Measurements from ENCODE around the gene PCDH11Y. TPM values are rescaled to one million over a fixed set of nuclear protein-coding genes. Genes with fewer than 3 reads are reported as not detected.
"Not testable (repeated sequence)": the region's sequence is repeated elsewhere in the genome, so short reads cannot be mapped to it uniquely, and the experiment has no call there.

PCDH11Y gene
- total RNA-seq, 1 experiment from 2014 or later = not detected

- H3K4me3 ChIP-seq (ENCODE audit: low read depth, low read length); H3K36me3 ChIP-seq (ENCODE audit: control insufficient read depth, insufficient read depth, low read length); H3K4me1 ChIP-seq; H3K4me1 Mint-ChIP-seq (ENCODE audit: low read depth, unreplicated experiment); DNase-seq; H3K27ac Mint-ChIP-seq (ENCODE audit: unreplicated experiment); CTCF ChIA-PET; H3K27me3 Mint-ChIP-seq (ENCODE audit: insufficient read depth, unreplicated experiment); H3K36me3 Mint-ChIP-seq (ENCODE audit: insufficient read depth, unreplicated experiment); H3K9me3 ChIP-seq; H3K9me3 Mint-ChIP-seq (ENCODE audit: unreplicated experiment); intact Hi-C loops (cut with micrococcal nuclease; ENCODE audit: unreplicated experiment); H3K27me3 ChIP-seq (replicated peaks; ENCODE audit: control insufficient read depth, insufficient read depth, low read length); POLR2A ChIA-PET; BruUV-seq (replicated peaks); H3K4me3 Mint-ChIP-seq (ENCODE audit: unreplicated experiment): not testable (repeated sequence)
Observed at GRCh38 chrY:5182998-5183397, 182.9 kb downstream of the PCDH11Y start.

GRCh38 chrY:5215116-5215515, 215.0 kb downstream of the PCDH11Y start:
- H3K27me3 Mint-ChIP-seq (ENCODE audit: insufficient read depth, unreplicated experiment); H3K4me1 Mint-ChIP-seq (ENCODE audit: low read depth, unreplicated experiment); H3K9me3 Mint-ChIP-seq (ENCODE audit: unreplicated experiment); POLR2A ChIA-PET; H3K36me3 ChIP-seq (ENCODE audit: control insufficient read depth, insufficient read depth, low read length); DNase-seq; H3K4me1 ChIP-seq; H3K9me3 ChIP-seq; H3K27ac Mint-ChIP-seq (ENCODE audit: unreplicated experiment); CTCF ChIA-PET; H3K4me3 ChIP-seq (ENCODE audit: low read depth, low read length); BruUV-seq (replicated peaks); H3K27me3 ChIP-seq (replicated peaks; ENCODE audit: control insufficient read depth, insufficient read depth, low read length); H3K4me3 Mint-ChIP-seq (ENCODE audit: unreplicated experiment); H3K36me3 Mint-ChIP-seq (ENCODE audit: insufficient read depth, unreplicated experiment); intact Hi-C loops (cut with micrococcal nuclease; ENCODE audit: unreplicated experiment): not testable (repeated sequence)

GRCh38 chrY:5324931-5325330, 324.8 kb downstream of the PCDH11Y start:
- DNase-seq; CTCF ChIA-PET; H3K9me3 ChIP-seq; POLR2A ChIA-PET; H3K4me1 ChIP-seq; BruUV-seq (replicated peaks); H3K27me3 Mint-ChIP-seq (ENCODE audit: insufficient read depth, unreplicated experiment); H3K27ac Mint-ChIP-seq (ENCODE audit: unreplicated experiment); H3K4me3 Mint-ChIP-seq (ENCODE audit: unreplicated experiment); intact Hi-C loops (cut with micrococcal nuclease; ENCODE audit: unreplicated experiment); H3K27me3 ChIP-seq (replicated peaks; ENCODE audit: control insufficient read depth, insufficient read depth, low read length); H3K4me1 Mint-ChIP-seq (ENCODE audit: low read depth, unreplicated experiment); H3K4me3 ChIP-seq (ENCODE audit: low read depth, low read length); H3K9me3 Mint-ChIP-seq (ENCODE audit: unreplicated experiment); H3K36me3 ChIP-seq (ENCODE audit: control insufficient read depth, insufficient read depth, low read length); H3K36me3 Mint-ChIP-seq (ENCODE audit: insufficient read depth, unreplicated experiment): not testable (repeated sequence)

GRCh38 chrY:5342220-5342619, 342.1 kb downstream of the PCDH11Y start:
- DNase-seq; BruUV-seq (replicated peaks); H3K9me3 ChIP-seq; H3K4me3 ChIP-seq (ENCODE audit: low read depth, low read length); CTCF ChIA-PET; H3K36me3 ChIP-seq (ENCODE audit: control insufficient read depth, insufficient read depth, low read length); H3K4me1 Mint-ChIP-seq (ENCODE audit: low read depth, unreplicated experiment); H3K9me3 Mint-ChIP-seq (ENCODE audit: unreplicated experiment); H3K27me3 ChIP-seq (replicated peaks; ENCODE audit: control insufficient read depth, insufficient read depth, low read length); POLR2A ChIA-PET; H3K4me3 Mint-ChIP-seq (ENCODE audit: unreplicated experiment); H3K27ac Mint-ChIP-seq (ENCODE audit: unreplicated experiment); H3K4me1 ChIP-seq; H3K36me3 Mint-ChIP-seq (ENCODE audit: insufficient read depth, unreplicated experiment); H3K27me3 Mint-ChIP-seq (ENCODE audit: insufficient read depth, unreplicated experiment); intact Hi-C loops (cut with micrococcal nuclease; ENCODE audit: unreplicated experiment): not testable (repeated sequence)

- H3K27me3 Mint-ChIP-seq (ENCODE audit: insufficient read depth, unreplicated experiment); H3K9me3 Mint-ChIP-seq (ENCODE audit: unreplicated experiment); H3K4me1 ChIP-seq; POLR2A ChIA-PET; H3K4me3 ChIP-seq (ENCODE audit: low read depth, low read length); H3K27ac Mint-ChIP-seq (ENCODE audit: unreplicated experiment); intact Hi-C loops (cut with micrococcal nuclease; ENCODE audit: unreplicated experiment); DNase-seq; H3K4me1 Mint-ChIP-seq (ENCODE audit: low read depth, unreplicated experiment); CTCF ChIA-PET; H3K9me3 ChIP-seq; H3K36me3 Mint-ChIP-seq (ENCODE audit: insufficient read depth, unreplicated experiment); H3K27me3 ChIP-seq (replicated peaks; ENCODE audit: control insufficient read depth, insufficient read depth, low read length); H3K4me3 Mint-ChIP-seq (ENCODE audit: unreplicated experiment); H3K36me3 ChIP-seq (ENCODE audit: control insufficient read depth, insufficient read depth, low read length); BruUV-seq (replicated peaks): not testable (repeated sequence)
Observed at GRCh38 chrY:5543705-5544104, 543.6 kb downstream of the PCDH11Y start.

- H3K27me3 ChIP-seq (replicated peaks; ENCODE audit: control insufficient read depth, insufficient read depth, low read length); H3K27me3 Mint-ChIP-seq (ENCODE audit: insufficient read depth, unreplicated experiment); intact Hi-C loops (cut with micrococcal nuclease; ENCODE audit: unreplicated experiment); CTCF ChIA-PET; H3K27ac Mint-ChIP-seq (ENCODE audit: unreplicated experiment); H3K4me3 Mint-ChIP-seq (ENCODE audit: unreplicated experiment); H3K9me3 ChIP-seq; POLR2A ChIA-PET; H3K36me3 ChIP-seq (ENCODE audit: control insufficient read depth, insufficient read depth, low read length); DNase-seq; H3K4me1 ChIP-seq; BruUV-seq (replicated peaks); H3K4me3 ChIP-seq (ENCODE audit: low read depth, low read length); H3K9me3 Mint-ChIP-seq (ENCODE audit: unreplicated experiment); H3K4me1 Mint-ChIP-seq (ENCODE audit: low read depth, unreplicated experiment); H3K36me3 Mint-ChIP-seq (ENCODE audit: insufficient read depth, unreplicated experiment): not testable (repeated sequence)
Observed at GRCh38 chrY:5638589-5638988, 638.5 kb downstream of the PCDH11Y start.

- H3K36me3 ChIP-seq (ENCODE audit: control insufficient read depth, insufficient read depth, low read length); CTCF ChIA-PET; H3K4me3 Mint-ChIP-seq (ENCODE audit: unreplicated experiment); DNase-seq; H3K27me3 ChIP-seq (replicated peaks; ENCODE audit: control insufficient read depth, insufficient read depth, low read length); H3K4me3 ChIP-seq (ENCODE audit: low read depth, low read length); H3K9me3 Mint-ChIP-seq (ENCODE audit: unreplicated experiment); BruUV-seq (replicated peaks); H3K4me1 Mint-ChIP-seq (ENCODE audit: low read depth, unreplicated experiment); H3K27ac Mint-ChIP-seq (ENCODE audit: unreplicated experiment); H3K27me3 Mint-ChIP-seq (ENCODE audit: insufficient read depth, unreplicated experiment); H3K4me1 ChIP-seq; intact Hi-C loops (cut with micrococcal nuclease; ENCODE audit: unreplicated experiment); H3K9me3 ChIP-seq; POLR2A ChIA-PET; H3K36me3 Mint-ChIP-seq (ENCODE audit: insufficient read depth, unreplicated experiment): not testable (repeated sequence)
Observed at GRCh38 chrY:5679265-5679664, 679.2 kb downstream of the PCDH11Y start.
